Nephron progenitor cell (in vitro differentiated cells): ENCODE data around the gene PLEKHB2.

Experiments
- DNase-seq: peaks from one replicate; pipeline ENCODE4 v3.0.0; 2021
- H3K27ac Mint-ChIP-seq: 2 replicates; pipeline ENCODE4 v1.8.0; 2021; ENCODE audit warnings: mild to moderate bottlenecking, moderate library complexity, mixed read lengths
- H3K27me3 Mint-ChIP-seq: 2 replicates; pipeline ENCODE4 v1.8.0; 2021; ENCODE audit warnings: mild to moderate bottlenecking, low read depth, mixed read lengths; ENCODE audit not compliant: poor library complexity
- H3K36me3 Mint-ChIP-seq: 2 replicates; pipeline ENCODE4 v1.8.0; 2021; ENCODE audit warnings: low read depth, mixed read lengths
- H3K4me1 Mint-ChIP-seq: 2 replicates; pipeline ENCODE4 v1.8.0; 2021; ENCODE audit warnings: mixed read lengths
- H3K4me3 Mint-ChIP-seq: 2 replicates; pipeline ENCODE4 v1.8.0; 2021; ENCODE audit warnings: mild to moderate bottlenecking, moderate library complexity, mixed read lengths
- H3K9me3 Mint-ChIP-seq: 2 replicates; pipeline ENCODE4 v1.8.0; 2021; ENCODE audit warnings: mild to moderate bottlenecking, moderate library complexity, mixed read lengths
- CTCF ChIP-seq: fragments of 200-600 bp; sonication (generic); IDR thresholded peaks from 2 replicates; pipeline ENCODE4 v1.5.0; 2021; ENCODE audit warnings: antibody characterized with exemption

Gene PLEKHB2

GRCh38 chr2:131151398-131151797, 46.3 kb downstream of the PLEKHB2 start:
- H3K4me3 Mint-ChIP-seq: no peak overlapping the region
- H3K27ac Mint-ChIP-seq: no peak overlapping the region
- peaks cover 9% of the 10 kb centered on the region for H3K4me1 Mint-ChIP-seq
- H3K9me3 Mint-ChIP-seq: no peaks in the 10 kb centered on the region
- H3K36me3 Mint-ChIP-seq: peaks cover 23% of the 10 kb centered on the region
- no peak for TF ChIP-seq CTCF
- H3K27me3 Mint-ChIP-seq: no peaks in the 10 kb centered on the region
- DNase-seq: no peak

- Mint-ChIP-seq H3K27me3 (no peaks in the 10 kb centered on the region), H3K36me3 (peaks cover 23% of the 10 kb centered on the region), H3K4me3 (no peak overlapping the region), H3K27ac (peak overlapping the region; percentile 70), H3K9me3 (no peaks in the 10 kb centered on the region), H3K4me1 (peaks cover 9% of the 10 kb centered on the region)
- no peak for TF ChIP-seq CTCF
- no peak for DNase-seq
Observed at GRCh38 chr2:131152074-131152473, 46.9 kb downstream of the PLEKHB2 start.

- Mint-ChIP-seq H3K27me3 (peaks cover under 1% of the 10 kb centered on the region), H3K36me3 (peaks cover 20% of the 10 kb centered on the region), H3K9me3 (no peaks in the 10 kb centered on the region), H3K27ac (no peak overlapping the region), H3K4me1 (peaks cover 6% of the 10 kb centered on the region), H3K4me3 (no peak overlapping the region)
- TF ChIP-seq CTCF: no peak
- no peak for DNase-seq
Observed at GRCh38 chr2:131153529-131153928, 48.4 kb downstream of the PLEKHB2 start.

GRCh38 chr2:131154071-131154531, 49.0 kb downstream of the PLEKHB2 start:
- Mint-ChIP-seq H3K27ac (no peak overlapping the region), H3K4me1 (no peaks in the 10 kb centered on the region), H3K4me3 (no peak overlapping the region), H3K9me3 (no peaks in the 10 kb centered on the region), H3K36me3 (peaks cover 14% of the 10 kb centered on the region), H3K27me3 (peaks cover 3% of the 10 kb centered on the region)
- peak; percentile 76 for TF ChIP-seq CTCF
- DNase-seq: peak; percentile 74

- DNase-seq: no peak
- H3K27ac Mint-ChIP-seq: no peak overlapping the region
- TF ChIP-seq CTCF: no peak
- H3K9me3 Mint-ChIP-seq: no peaks in the 10 kb centered on the region
- H3K27me3 Mint-ChIP-seq: peaks cover 3% of the 10 kb centered on the region
- H3K4me1 Mint-ChIP-seq: no peaks in the 10 kb centered on the region
- no peak overlapping the region for H3K4me3 Mint-ChIP-seq
- peaks cover 10% of the 10 kb centered on the region for H3K36me3 Mint-ChIP-seq
Observed at GRCh38 chr2:131154647-131155046, 49.5 kb downstream of the PLEKHB2 start.

GRCh38 chr2:131155208-131155855, 50.2 kb downstream of the PLEKHB2 start:
- no peak overlapping the region for H3K4me3 Mint-ChIP-seq
- no peaks in the 10 kb centered on the region for H3K4me1 Mint-ChIP-seq
- H3K9me3 Mint-ChIP-seq: no peaks in the 10 kb centered on the region

More at GRCh38 chr2:131155208-131155855, 50.2 kb downstream of the PLEKHB2 start:
- peaks cover 4% of the 10 kb centered on the region for H3K36me3 Mint-ChIP-seq
- no peak for DNase-seq
- no peak for TF ChIP-seq CTCF
- H3K27me3 Mint-ChIP-seq: peaks cover 3% of the 10 kb centered on the region
- no peak overlapping the region for H3K27ac Mint-ChIP-seq
